ENCODE data around the gene TGFB1I1. TPM values are rescaled to one million over a fixed set of nuclear protein-coding genes. Genes with fewer than 3 reads are reported as not detected.

The TGFB1I1 gene
- total and polyA plus RNA-seq, 2 of the 13 experiments (the other 11 are each of a cell fraction or from before 2014, with no cell fraction given): 0.80 to 2.9 TPM

- TF ChIP-seq ZNF761 (CRISPR knock-in tag; conservative IDR thresholded peaks at IDR 0.05) (0 out of 2 replicates have a peak, but pooled peaks have one; percentile 14), MAZ (IDR thresholded peaks at IDR 0.05; ENCODE audit: borderline replicate concordance, low read depth, low read length) (0 out of 2 replicates have a peak, but pooled peaks have one; percentile 71), MAZ (CRISPR knock-in tag; IDR thresholded peaks at IDR 0.05; ENCODE audit: low read depth) (no peak; the same call in 1 of the 2 replicates), ZNF768 (CRISPR knock-in tag; IDR thresholded peaks at IDR 0.05) (peak; percentile 79), SMAD9 (CRISPR knock-in tag; IDR thresholded peaks at IDR 0.05) (no peak), ZNF704 (CRISPR knock-in tag; IDR thresholded peaks at IDR 0.05; ENCODE audit: borderline replicate concordance) (no peak; the same call in 1 of the 2 replicates), ZMAT3 (CRISPR knock-in tag; conservative IDR thresholded peaks at IDR 0.05) (peak; percentile 82), IRX3 (CRISPR knock-in tag; IDR thresholded peaks at IDR 0.05; ENCODE audit: borderline replicate concordance, low read depth) (peak; percentile 77; the same call in 1 of the 2 replicates), ZBTB42 (CRISPR knock-in tag; IDR thresholded peaks at IDR 0.05) (no peak), MTF2 (CRISPR knock-in tag; IDR thresholded peaks at IDR 0.05; ENCODE audit: borderline replicate concordance) (peak; percentile 67; the same call in 1 of the 2 replicates), KMT2A (CRISPR knock-in tag; IDR thresholded peaks at IDR 0.05) (no peak; the same call in none of the 2 replicates), ZBTB33 (CRISPR knock-in tag; IDR thresholded peaks at IDR 0.05) (0 out of 2 replicates have a peak, but pooled peaks have one; percentile 6), ZFX (CRISPR knock-in tag; IDR thresholded peaks at IDR 0.05; ENCODE audit: low read depth) (peak; percentile 71), SRF (IDR thresholded peaks at IDR 0.05; ENCODE audit: low read depth, low read length) (no peak), ZNF740 (CRISPR knock-in tag; IDR thresholded peaks at IDR 0.05) (0 out of 2 replicates have a peak, but pooled peaks have one; percentile 34), CCAR2 (optimal IDR thresholded peaks at IDR 0.05; ENCODE audit: low read depth, low read length) (no peak), TRAFD1 (CRISPR knock-in tag; IDR thresholded peaks at IDR 0.05; ENCODE audit: borderline replicate concordance) (0 out of 2 replicates have a peak, but pooled peaks have one; percentile 28), KDM5A (IDR thresholded peaks at IDR 0.05; ENCODE audit: borderline replicate concordance, low read length) (no peak; the same call in 1 of the 2 replicates), NR1H2 (CRISPR knock-in tag; IDR thresholded peaks at IDR 0.05; ENCODE audit: borderline replicate concordance, low read depth) (no peak), ZNF468 (CRISPR knock-in tag; IDR thresholded peaks at IDR 0.05) (no peak), DR1 (CRISPR knock-in tag; IDR thresholded peaks at IDR 0.05) (peak; percentile 14; the same call in 1 of the 2 replicates), ZIK1 (CRISPR knock-in tag; IDR thresholded peaks at IDR 0.05; ENCODE audit: borderline replicate concordance, low read depth) (no peak), KDM5B (CRISPR knock-in tag; IDR thresholded peaks at IDR 0.05; ENCODE audit: borderline replicate concordance) (peak; percentile 79; the same call in 1 of the 2 replicates)
Observed at GRCh38 chr16:31477220-31478216, 5.6 kb downstream of the TGFB1I1 start (continued).
